Osteocyte (in vitro differentiated cells): ENCODE results near the gene L3MBTL2. TPM values are rescaled to one million over a fixed set of nuclear protein-coding genes. Genes with fewer than 3 reads are reported as not detected.

Experiments used
- DNase-seq: peaks from one replicate; pipeline ENCODE4 v3.0.0; 2021; ENCODE audit warnings: mixed read lengths; ENCODE audit not compliant: unreplicated experiment; ENCODE audit errors: extremely low spot score
- H3K27ac Mint-ChIP-seq: one replicate; pipeline ENCODE4 v1.8.0; 2021; ENCODE audit warnings: mild to moderate bottlenecking, mixed read lengths; ENCODE audit not compliant: unreplicated experiment
- H3K27me3 Mint-ChIP-seq: one replicate; pipeline ENCODE4 v1.8.0; 2021; ENCODE audit warnings: mixed read lengths; ENCODE audit not compliant: unreplicated experiment
- H3K36me3 Mint-ChIP-seq: one replicate; pipeline ENCODE4 v1.8.0; 2021; ENCODE audit warnings: mixed read lengths; ENCODE audit not compliant: unreplicated experiment
- H3K4me1 Mint-ChIP-seq: one replicate; pipeline ENCODE4 v1.8.0; 2021; ENCODE audit warnings: mixed read lengths; ENCODE audit not compliant: unreplicated experiment
- H3K4me3 Mint-ChIP-seq: one replicate; pipeline ENCODE4 v1.8.0; 2021; ENCODE audit warnings: mild to moderate bottlenecking, moderate library complexity, mixed read lengths; ENCODE audit not compliant: unreplicated experiment
- H3K9me3 Mint-ChIP-seq: one replicate; pipeline ENCODE4 v1.8.0; 2021; ENCODE audit warnings: mixed read lengths; ENCODE audit not compliant: unreplicated experiment
- CTCF ChIP-seq: fragments of 200-600 bp; sonication (generic); IDR thresholded peaks from 2 replicates; pipeline ENCODE4 v1.5.0; 2021; ENCODE audit warnings: antibody characterized with exemption, mild to moderate bottlenecking, moderate library complexity
- total RNA-seq: library from RNA; stranded (reverse); gene quantifications from 2 replicates; pipeline ENCODE4 v1.2.1, GENCODE V29; 2021

The L3MBTL2 gene
- total RNA-seq, 1 donor from 2014 or later = 25.9 TPM

GRCh38 chr22:41222846-41223507 lies 17.9 kb downstream of the L3MBTL2 start:
- no peak overlapping the region for H3K4me3 Mint-ChIP-seq
- no peaks in the 10 kb centered on the region for H3K27me3 Mint-ChIP-seq
- H3K27ac Mint-ChIP-seq = peak overlapping the region; percentile 57
- peaks cover 2% of the 10 kb centered on the region for H3K4me1 Mint-ChIP-seq
- no peak for TF ChIP-seq CTCF
- DNase-seq = no peak
- H3K36me3 Mint-ChIP-seq = peaks cover 17% of the 10 kb centered on the region
- no peaks in the 10 kb centered on the region for H3K9me3 Mint-ChIP-seq

- H3K27ac Mint-ChIP-seq = no peak overlapping the region
- DNase-seq = no peak
- no peaks in the 10 kb centered on the region for H3K9me3 Mint-ChIP-seq
- TF ChIP-seq CTCF = no peak
- H3K36me3 Mint-ChIP-seq = peaks cover 17% of the 10 kb centered on the region
- H3K27me3 Mint-ChIP-seq = no peaks in the 10 kb centered on the region
- H3K4me1 Mint-ChIP-seq = no peaks in the 10 kb centered on the region
- no peak overlapping the region for H3K4me3 Mint-ChIP-seq
Measured at GRCh38 chr22:41223535-41223934, 18.4 kb downstream of the L3MBTL2 start.

DNA sequence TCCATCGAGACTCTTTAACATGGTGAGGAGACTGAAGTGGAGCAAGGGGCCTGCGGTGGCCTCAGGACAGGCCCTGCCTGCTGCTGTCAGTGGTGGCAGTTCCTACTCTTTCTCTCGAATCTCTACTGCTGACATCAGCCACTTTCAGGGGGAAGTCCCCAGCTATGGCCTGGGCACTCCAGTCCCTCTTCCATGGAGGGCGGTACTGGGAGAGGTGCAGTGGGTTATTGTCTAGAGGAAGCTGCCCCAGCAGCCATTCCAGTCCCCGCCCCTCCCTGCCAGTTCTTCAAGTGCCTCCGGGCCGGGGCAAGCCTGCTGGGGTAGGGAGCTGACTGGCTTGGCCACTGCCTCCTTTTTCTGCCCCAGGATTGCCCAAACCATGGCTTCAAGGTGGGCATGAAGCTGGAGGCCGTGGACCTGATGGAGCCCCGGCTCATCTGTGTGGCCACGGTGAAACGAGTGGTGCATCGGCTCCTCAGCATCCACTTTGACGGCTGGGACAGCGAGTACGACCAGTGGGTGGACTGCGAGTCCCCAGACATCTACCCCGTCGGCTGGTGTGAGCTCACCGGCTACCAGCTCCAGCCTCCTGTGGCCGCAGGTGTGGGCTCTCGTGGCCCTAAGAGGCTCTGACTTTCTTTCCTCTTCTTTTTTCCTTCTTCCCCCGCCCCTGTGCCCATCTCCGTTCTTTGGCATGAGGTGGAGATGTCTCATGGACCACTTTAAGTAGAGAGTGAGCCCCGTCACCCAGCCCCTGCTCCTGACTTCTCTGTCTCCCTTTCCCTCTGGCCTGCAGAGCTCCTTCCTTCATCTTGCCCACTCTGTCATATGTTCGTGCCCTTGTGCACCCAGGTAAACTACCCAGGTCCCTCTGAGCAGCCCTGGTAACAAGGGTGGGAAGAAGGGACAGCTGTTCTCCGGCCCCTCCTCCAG lies 21.9 kb downstream of the L3MBTL2 start:
- Mint-ChIP-seq H3K27ac (no peak overlapping the region), H3K27me3 (no peaks in the 10 kb centered on the region)
- no peak for TF ChIP-seq CTCF

DNA sequence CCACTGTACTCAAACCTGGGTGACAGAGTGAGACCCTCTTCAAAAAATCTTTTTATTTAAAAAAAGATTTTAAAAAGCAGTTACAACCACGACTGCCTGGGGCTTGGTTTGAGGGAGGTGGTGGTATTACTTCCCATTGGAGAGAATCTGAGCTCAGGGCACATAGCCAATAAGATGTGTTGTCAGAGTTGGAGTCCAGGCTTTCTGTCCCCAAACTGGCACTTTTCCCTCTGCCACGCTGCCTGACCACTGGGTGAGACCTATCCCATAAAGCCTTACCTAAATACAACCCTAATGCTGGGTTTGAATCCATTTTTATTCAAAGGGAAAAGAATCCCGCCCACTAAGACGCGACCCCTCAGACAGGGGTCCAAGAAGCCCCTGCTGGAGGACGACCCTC lies 24.1 kb downstream of the L3MBTL2 start:
- DNase-seq = no peak
- H3K9me3 Mint-ChIP-seq = no peaks in the 10 kb centered on the region
- H3K4me1 Mint-ChIP-seq = no peaks in the 10 kb centered on the region
- no peaks in the 10 kb centered on the region for H3K27me3 Mint-ChIP-seq
- no peak for TF ChIP-seq CTCF
- no peak overlapping the region for H3K4me3 Mint-ChIP-seq
- H3K27ac Mint-ChIP-seq = no peak overlapping the region
- peaks cover 14% of the 10 kb centered on the region for H3K36me3 Mint-ChIP-seq

More for the DNA sequence above, 21.9 kb downstream of the L3MBTL2 start:
- peaks cover 17% of the 10 kb centered on the region for H3K36me3 Mint-ChIP-seq
- no peaks in the 10 kb centered on the region for H3K4me1 Mint-ChIP-seq
- H3K4me3 Mint-ChIP-seq = no peak overlapping the region
- H3K9me3 Mint-ChIP-seq = no peaks in the 10 kb centered on the region
- DNase-seq = no peak
